Astrocyte (in vitro differentiated cells and primary cell): ENCODE measurements around the gene CEND1. TPM values are rescaled to one million over a fixed set of nuclear protein-coding genes. Genes with fewer than 3 reads are reported as not detected.

Experiments used
- DNase-seq: peaks from one replicate; pipeline ENCODE4 v3.0.0-alpha.2; 2010; ENCODE audit warnings: low read depth
- FAIRE-seq: peaks from 2 replicates; lab custom pipeline; 2011; peaks lifted over from hg19 to GRCh38; lab: Jason Lieb, UNC
- H2AFZ ChIP-seq: 2 replicates; pipeline ENCODE4 v1.6.0; 2012; ENCODE audit warnings: low read depth, low read length, inconsistent platforms
- H3K27ac ChIP-seq: 2 replicates; pipeline ENCODE4 v1.5.1; 2011; ENCODE audit warnings: low read depth, low read length, inconsistent platforms
- H3K27me3 ChIP-seq: 2 replicates; pipeline ENCODE4 v1.6.0; 2011; ENCODE audit warnings: low read length, inconsistent platforms; ENCODE audit not compliant: insufficient read depth
- H3K36me3 ChIP-seq: 2 replicates; pipeline ENCODE4 v1.5.1; 2011; ENCODE audit warnings: low read length, inconsistent platforms; ENCODE audit not compliant: insufficient read depth
- H3K4me1 ChIP-seq: 2 replicates; pipeline ENCODE4 v1.5.1; 2011; ENCODE audit warnings: low read length, inconsistent platforms; ENCODE audit not compliant: insufficient read depth
- H3K4me2 ChIP-seq: 2 replicates; pipeline ENCODE4 v1.6.0; 2012; ENCODE audit warnings: low read length, inconsistent platforms
- H3K4me3 ChIP-seq: 2 replicates; pipeline ENCODE4 v1.5.1; 2011; ENCODE audit warnings: low read depth, mild to moderate bottlenecking, low read length, inconsistent platforms; ENCODE audit not compliant: insufficient read depth
- H3K79me2 ChIP-seq: 2 replicates; pipeline ENCODE4 v1.6.0; 2012; ENCODE audit warnings: mild to moderate bottlenecking, low read length, inconsistent platforms; ENCODE audit not compliant: insufficient read depth
- H3K9ac ChIP-seq: 2 replicates; pipeline ENCODE4 v1.6.0; 2012; ENCODE audit warnings: mild to moderate bottlenecking, low read length, inconsistent platforms
- H3K9me3 ChIP-seq: 2 replicates; pipeline ENCODE4 v1.5.1; 2012; ENCODE audit warnings: low read depth, mild to moderate bottlenecking, low read length, inconsistent platforms; ENCODE audit not compliant: insufficient read depth
- H4K20me1 ChIP-seq: 2 replicates; pipeline ENCODE4 v1.6.0; 2012; ENCODE audit warnings: low read length, inconsistent platforms; ENCODE audit not compliant: insufficient read depth
- H3K27ac Mint-ChIP-seq: one replicate; pipeline ENCODE4 v1.8.0; 2021; ENCODE audit warnings: mild to moderate bottlenecking, mixed read lengths; ENCODE audit not compliant: unreplicated experiment
- H3K27me3 Mint-ChIP-seq: one replicate; pipeline ENCODE4 v1.8.0; 2021; ENCODE audit warnings: low read depth, mixed read lengths; ENCODE audit not compliant: unreplicated experiment
- H3K36me3 Mint-ChIP-seq: one replicate; pipeline ENCODE4 v1.8.0; 2021; ENCODE audit warnings: low read depth, mixed read lengths; ENCODE audit not compliant: unreplicated experiment
- H3K4me1 Mint-ChIP-seq: one replicate; pipeline ENCODE4 v1.8.0; 2021; ENCODE audit warnings: low read depth, mixed read lengths; ENCODE audit not compliant: unreplicated experiment
- H3K4me3 Mint-ChIP-seq: one replicate; pipeline ENCODE4 v1.8.0; 2021; ENCODE audit warnings: mild to moderate bottlenecking, moderate library complexity, mixed read lengths; ENCODE audit not compliant: unreplicated experiment
- H3K9me3 Mint-ChIP-seq: one replicate; pipeline ENCODE4 v1.8.0; 2021; ENCODE audit warnings: mild to moderate bottlenecking, mixed read lengths; ENCODE audit not compliant: unreplicated experiment
- EZH2 ChIP-seq: IDR thresholded peaks from 2 replicates; pipeline ENCODE4 v1.6.1; 2012; ENCODE audit warnings: mild to moderate bottlenecking, low read length, inconsistent platforms; ENCODE audit not compliant: insufficient read depth
- total RNA-seq: library from RNA; stranded (reverse); gene quantifications from 2 replicates; pipeline ENCODE4 v1.2.1, GENCODE V29; 2021
- TF ChIP-seq, protein P1 (sequence below): IDR thresholded peaks from 2 replicates; pipeline ENCODE4 v1.5.1; 2011; ENCODE audit warnings: low read depth, mild to moderate bottlenecking, inconsistent platforms, low read length, moderate library complexity; ENCODE audit not compliant: insufficient read depth

CEND1 gene
- total RNA-seq, 1 donor from 2014 or later, result 0.59 TPM

- H3K4me3 ChIP-seq, result no peak overlapping the region
- H3K27me3 ChIP-seq, result no peaks in the 10 kb centered on the region
- peaks cover 6% of the 10 kb centered on the region for H3K4me1 Mint-ChIP-seq
- H3K79me2 ChIP-seq, result peaks cover 84% of the 10 kb centered on the region
- DNase-seq, result no peak
- no peak overlapping the region for H3K9ac ChIP-seq
- no peak overlapping the region for H3K4me3 Mint-ChIP-seq
- no peak for FAIRE-seq
- H2AFZ ChIP-seq, result no peak overlapping the region
- TF ChIP-seq, protein P1, sequence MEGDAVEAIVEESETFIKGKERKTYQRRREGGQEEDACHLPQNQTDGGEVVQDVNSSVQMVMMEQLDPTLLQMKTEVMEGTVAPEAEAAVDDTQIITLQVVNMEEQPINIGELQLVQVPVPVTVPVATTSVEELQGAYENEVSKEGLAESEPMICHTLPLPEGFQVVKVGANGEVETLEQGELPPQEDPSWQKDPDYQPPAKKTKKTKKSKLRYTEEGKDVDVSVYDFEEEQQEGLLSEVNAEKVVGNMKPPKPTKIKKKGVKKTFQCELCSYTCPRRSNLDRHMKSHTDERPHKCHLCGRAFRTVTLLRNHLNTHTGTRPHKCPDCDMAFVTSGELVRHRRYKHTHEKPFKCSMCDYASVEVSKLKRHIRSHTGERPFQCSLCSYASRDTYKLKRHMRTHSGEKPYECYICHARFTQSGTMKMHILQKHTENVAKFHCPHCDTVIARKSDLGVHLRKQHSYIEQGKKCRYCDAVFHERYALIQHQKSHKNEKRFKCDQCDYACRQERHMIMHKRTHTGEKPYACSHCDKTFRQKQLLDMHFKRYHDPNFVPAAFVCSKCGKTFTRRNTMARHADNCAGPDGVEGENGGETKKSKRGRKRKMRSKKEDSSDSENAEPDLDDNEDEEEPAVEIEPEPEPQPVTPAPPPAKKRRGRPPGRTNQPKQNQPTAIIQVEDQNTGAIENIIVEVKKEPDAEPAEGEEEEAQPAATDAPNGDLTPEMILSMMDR, result no peak
- TF ChIP-seq EZH2, result no peak
- no peaks in the 10 kb centered on the region for H3K36me3 Mint-ChIP-seq
- no peaks in the 10 kb centered on the region for H3K27me3 Mint-ChIP-seq
- H3K27ac Mint-ChIP-seq, result no peak overlapping the region
- H4K20me1 ChIP-seq, result peaks cover 66% of the 10 kb centered on the region
- H3K36me3 ChIP-seq, result no peaks in the 10 kb centered on the region
- no peaks in the 10 kb centered on the region for H3K9me3 ChIP-seq
- peaks cover 27% of the 10 kb centered on the region for H3K4me1 ChIP-seq
- H3K9me3 Mint-ChIP-seq, result no peaks in the 10 kb centered on the region
- H3K4me2 ChIP-seq, result no peak overlapping the region
- no peak overlapping the region for H3K27ac ChIP-seq
Measured at GRCh38 chr11:773830-774229, 16.1 kb downstream of the CEND1 start.

- H3K27me3 Mint-ChIP-seq, result no peaks in the 10 kb centered on the region
- no peaks in the 10 kb centered on the region for H3K36me3 ChIP-seq
- H3K4me2 ChIP-seq, result no peak overlapping the region
- DNase-seq (no peak), FAIRE-seq (no peak)
- H3K9me3 ChIP-seq, result no peaks in the 10 kb centered on the region
- peaks cover 6% of the 10 kb centered on the region for H3K4me1 Mint-ChIP-seq
- no peak overlapping the region for H3K4me3 ChIP-seq
- no peak overlapping the region for H3K4me3 Mint-ChIP-seq
- peaks cover 25% of the 10 kb centered on the region for H3K4me1 ChIP-seq
- no peaks in the 10 kb centered on the region for H3K9me3 Mint-ChIP-seq
- H3K9ac ChIP-seq, result no peak overlapping the region
- no peaks in the 10 kb centered on the region for H3K27me3 ChIP-seq
- no peak overlapping the region for H3K27ac Mint-ChIP-seq
- TF ChIP-seq, protein P1, result no peak
- TF ChIP-seq EZH2, result no peak
- no peaks in the 10 kb centered on the region for H3K36me3 Mint-ChIP-seq
- H3K27ac ChIP-seq, result no peak overlapping the region
- peaks cover 82% of the 10 kb centered on the region for H3K79me2 ChIP-seq
- H4K20me1 ChIP-seq, result peaks cover 66% of the 10 kb centered on the region
- no peak overlapping the region for H2AFZ ChIP-seq
Measured at GRCh38 chr11:773425-773824, 16.5 kb downstream of the CEND1 start.

DNA sequence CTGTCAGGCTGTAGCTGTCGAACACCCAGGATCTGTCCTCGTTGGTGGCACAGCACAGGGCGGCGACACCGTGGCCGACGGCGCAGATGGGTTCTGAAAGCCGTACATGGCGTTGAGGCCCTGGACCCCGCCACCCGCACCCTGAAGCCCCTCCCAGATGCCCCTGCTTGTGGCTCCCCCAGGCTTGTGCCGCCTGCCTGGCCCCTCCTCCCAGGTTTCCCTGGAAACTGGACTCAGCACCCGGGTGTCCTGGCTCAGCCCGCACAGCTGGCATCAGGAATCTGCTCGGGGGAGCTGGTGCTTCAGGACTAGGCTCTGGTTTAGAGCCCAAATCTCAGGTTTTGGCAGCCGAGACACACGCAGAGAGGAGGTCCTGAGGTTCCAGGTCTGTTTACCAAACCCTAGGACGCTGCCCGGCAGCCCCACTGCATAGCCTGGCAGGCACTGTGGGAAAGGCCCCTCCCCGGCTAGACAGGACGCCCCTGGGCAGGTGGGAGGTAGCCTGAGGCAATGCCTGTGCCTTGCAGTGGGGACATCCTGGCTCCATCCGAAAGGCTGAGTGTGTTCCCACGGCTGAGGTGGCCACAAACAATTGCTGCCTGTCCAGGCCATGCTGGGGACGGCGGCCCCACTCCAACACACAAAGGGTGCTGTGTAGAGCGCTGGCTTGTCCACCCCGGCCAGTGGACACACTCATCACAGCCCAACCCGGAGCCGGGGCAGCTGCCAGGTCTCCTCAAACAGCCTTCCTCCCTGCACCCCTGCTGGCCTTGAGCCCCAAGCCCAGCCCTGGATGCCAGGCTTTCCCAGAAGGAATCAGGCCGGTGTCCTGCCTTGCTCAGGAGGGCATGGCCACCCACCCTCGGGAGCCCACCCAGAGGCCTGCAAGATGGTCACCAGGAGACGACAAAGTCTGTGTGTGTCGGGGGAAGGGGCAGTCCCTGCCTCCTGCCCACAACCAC is 17.2 kb downstream of the CEND1 start:
- no peaks in the 10 kb centered on the region for H3K27me3 Mint-ChIP-seq
- peaks cover 6% of the 10 kb centered on the region for H3K4me1 Mint-ChIP-seq
- H3K4me2 ChIP-seq, result no peak overlapping the region
- no peak overlapping the region for H3K4me3 ChIP-seq
- H3K27ac Mint-ChIP-seq, result no peak overlapping the region
- no peak overlapping the region for H3K27ac ChIP-seq
- H3K36me3 ChIP-seq, result no peaks in the 10 kb centered on the region
- H4K20me1 ChIP-seq, result peaks cover 66% of the 10 kb centered on the region
- no peak for DNase-seq
- H3K27me3 ChIP-seq, result no peaks in the 10 kb centered on the region
- H3K36me3 Mint-ChIP-seq, result no peaks in the 10 kb centered on the region
- peaks cover 18% of the 10 kb centered on the region for H3K4me1 ChIP-seq
- peaks cover 74% of the 10 kb centered on the region for H3K79me2 ChIP-seq
- no peaks in the 10 kb centered on the region for H3K9me3 Mint-ChIP-seq
- TF ChIP-seq EZH2, result no peak
- TF ChIP-seq, protein P1, result no peak
- H3K9me3 ChIP-seq, result no peaks in the 10 kb centered on the region
- H3K4me3 Mint-ChIP-seq, result no peak overlapping the region
- no peak overlapping the region for H2AFZ ChIP-seq
- H3K9ac ChIP-seq, result no peak overlapping the region
- FAIRE-seq, result no peak
